Measurements from ENCODE around the gene IPCEF1. TPM values are rescaled to one million over a fixed set of nuclear protein-coding genes. Genes with fewer than 3 reads are reported as not detected.

The IPCEF1 gene
- total RNA-seq, 1 donor from 2014 or later, result 1.8 TPM

GRCh38 chr6:154297210-154297609, 59.4 kb downstream of the IPCEF1 start:
- no peak for DNase-seq (ENCODE audit: low read depth in 2 of 2)

- DNase-seq (ENCODE audit: low read depth in 2 of 2), result no peak
Measured at GRCh38 chr6:154295733-154296132, 60.9 kb downstream of the IPCEF1 start.

GRCh38 chr6:154292855-154293519, 63.6 kb downstream of the IPCEF1 start:
- DNase-seq (ENCODE audit: low read depth in 2 of 2), result peak in 1 of 2 donors; percentile 90

GRCh38 chr6:154292066-154292465, 64.5 kb downstream of the IPCEF1 start:
- DNase-seq (ENCODE audit: low read depth in 2 of 2), result no peak

GRCh38 chr6:154289818-154290508, 66.6 kb downstream of the IPCEF1 start:
- no peak for DNase-seq (ENCODE audit: low read depth in 2 of 2)

- no peak for DNase-seq (ENCODE audit: low read depth in 2 of 2)
Measured at GRCh38 chr6:154285826-154286225, 70.8 kb downstream of the IPCEF1 start.

GRCh38 chr6:154284313-154284853, 72.2 kb downstream of the IPCEF1 start:
- no peak for DNase-seq (ENCODE audit: low read depth in 2 of 2)

- no peak for DNase-seq (ENCODE audit: low read depth in 2 of 2)
Measured at GRCh38 chr6:154280521-154280920, 76.1 kb downstream of the IPCEF1 start.

GRCh38 chr6:154277629-154278017, 79.0 kb downstream of the IPCEF1 start:
- peak in 1 of 2 donors; percentile 20 for DNase-seq (ENCODE audit: low read depth in 2 of 2)

- peak; percentile 51 to 70 for DNase-seq (ENCODE audit: low read depth in 2 of 2)
Measured at GRCh38 chr6:154276810-154277628, 79.6 kb downstream of the IPCEF1 start.

- no peak for DNase-seq (ENCODE audit: low read depth in 2 of 2)
Measured at GRCh38 chr6:154274168-154274567, 82.4 kb downstream of the IPCEF1 start.

- DNase-seq (ENCODE audit: low read depth in 2 of 2), result no peak
Measured at GRCh38 chr6:154268486-154268885, 88.1 kb downstream of the IPCEF1 start.

GRCh38 chr6:154267508-154268106, 89.0 kb downstream of the IPCEF1 start:
- DNase-seq (ENCODE audit: low read depth in 2 of 2), result no peak

- DNase-seq (ENCODE audit: low read depth in 2 of 2), result no peak
Measured at GRCh38 chr6:154266560-154267099, 90.0 kb downstream of the IPCEF1 start.

- no peak for DNase-seq (ENCODE audit: low read depth in 2 of 2)
Measured at GRCh38 chr6:154261688-154262397, 94.8 kb downstream of the IPCEF1 start.

- no peak for DNase-seq (ENCODE audit: low read depth in 2 of 2)
Measured at GRCh38 chr6:154258064-154258757, 98.4 kb downstream of the IPCEF1 start.

GRCh38 chr6:154257067-154257466, 99.5 kb downstream of the IPCEF1 start:
- peak in 1 of 2 donors; percentile 88 for DNase-seq (ENCODE audit: low read depth in 2 of 2)

- no peak for DNase-seq (ENCODE audit: low read depth in 2 of 2)
Measured at GRCh38 chr6:154252678-154253077, 103.9 kb downstream of the IPCEF1 start.

GRCh38 chr6:154251116-154251515, 105.5 kb downstream of the IPCEF1 start:
- peak; percentile 2 to 25 for DNase-seq (ENCODE audit: low read depth in 2 of 2)
